GM21576 (cell line): ENCODE measurements around the gene GOLGA1.
"Not testable (repeated sequence)": the region's sequence is repeated elsewhere in the genome, so short reads cannot be mapped to it uniquely, and the experiment has no call there.

Experiments
- ATAC-seq: cut with Tn5 transposase; IDR thresholded peaks from one replicate; pipeline ENCODE4 v1.9.1; 2021; ENCODE audit warnings: mild to moderate bottlenecking, moderate library complexity; ENCODE audit not compliant: unreplicated experiment

Gene GOLGA1

DNA sequence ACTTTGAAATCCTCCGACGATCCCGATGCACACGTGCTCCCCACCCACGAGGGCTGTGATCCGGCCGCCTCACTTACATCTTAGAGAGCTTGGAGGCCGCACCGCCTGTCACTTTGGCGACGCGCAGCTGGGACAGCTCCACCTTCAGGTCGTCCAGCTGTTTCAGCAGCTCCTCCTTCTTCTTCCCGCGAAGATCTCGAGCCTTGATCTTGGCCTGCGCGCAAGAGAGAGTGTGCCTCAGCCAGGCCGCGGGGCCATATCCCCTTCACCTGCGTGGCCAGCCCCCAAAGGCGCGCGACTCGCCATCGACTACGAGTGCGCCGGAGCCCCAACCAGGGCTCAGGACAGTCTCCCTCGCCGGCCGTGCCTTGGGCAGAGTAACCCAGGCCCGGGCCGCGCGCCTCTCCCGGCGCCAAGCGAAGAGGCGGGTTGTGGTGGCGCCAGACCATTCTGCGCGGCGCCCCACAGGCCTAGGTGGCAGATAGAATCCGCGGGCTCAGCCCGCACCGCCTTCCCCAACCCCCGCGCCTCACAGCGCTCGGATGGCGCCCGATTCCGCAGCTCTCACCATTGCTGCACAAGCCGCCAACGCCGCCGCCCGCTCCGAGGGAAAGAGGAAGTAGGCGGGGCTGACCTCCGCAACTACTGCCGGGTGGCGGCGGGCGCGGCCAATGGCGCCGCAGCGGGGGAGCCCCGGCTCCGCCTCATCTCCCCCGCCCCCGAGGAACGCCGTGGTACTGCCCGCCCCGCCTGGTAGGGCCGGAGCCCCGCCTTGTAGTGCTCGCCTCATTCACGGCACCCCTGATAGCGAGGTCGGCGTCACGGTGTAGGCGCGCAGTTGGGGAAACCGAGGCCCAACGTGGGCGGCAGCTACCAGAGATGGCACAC lies 79.3 kb downstream of the GOLGA1 start, which contains the start of the genes ARPC5L and RPL35:
Gene ARPC5L, plus strand, starts transcription at position 789 of the 888 bp plus-strand sequence. CDS start 7,161 bp downstream, outside the sequence.
Gene RPL35, minus strand, starts transcription at position 616 of the 888 bp plus-strand sequence. Its CDS starts 45 bp downstream, at position 571.
- peak; percentile 83 for ATAC-seq

DNA sequence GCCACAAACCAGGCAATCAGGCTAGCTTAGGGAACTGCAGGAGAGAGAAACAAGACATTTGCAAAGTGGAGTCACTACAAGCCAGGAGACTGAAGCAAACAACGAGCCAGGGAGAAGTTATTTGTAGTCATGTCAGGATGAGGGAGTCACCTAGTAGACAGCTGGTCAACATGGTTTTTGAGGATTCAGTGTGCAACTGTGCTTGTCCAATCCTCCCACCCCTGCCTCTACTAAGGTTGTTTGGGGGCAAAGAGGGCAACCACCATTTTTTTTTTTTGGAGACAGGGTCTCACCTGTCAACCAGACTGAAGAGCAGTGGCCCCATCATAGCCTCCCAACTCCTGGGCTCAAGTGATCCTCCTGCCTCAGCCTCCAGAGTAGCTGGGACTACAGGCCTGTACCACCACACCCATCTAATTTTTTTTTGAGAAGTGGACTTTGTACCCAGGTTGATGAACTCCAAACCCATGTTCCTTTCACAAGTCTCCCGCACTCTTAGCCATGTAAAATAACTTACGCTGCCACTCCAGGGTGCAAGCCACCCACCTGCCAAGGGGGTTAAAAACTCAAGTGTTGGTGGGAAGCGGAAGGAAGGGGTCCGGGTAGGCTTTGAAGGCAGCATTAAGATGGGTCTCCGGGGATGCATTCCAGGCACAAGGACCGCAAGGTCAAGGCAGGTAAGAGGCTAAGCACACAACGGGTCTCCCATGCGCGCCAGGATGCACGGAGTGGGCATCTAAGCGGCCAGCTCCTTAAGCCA lies 80.1 kb downstream of the GOLGA1 start:
- ATAC-seq: no peak

DNA sequence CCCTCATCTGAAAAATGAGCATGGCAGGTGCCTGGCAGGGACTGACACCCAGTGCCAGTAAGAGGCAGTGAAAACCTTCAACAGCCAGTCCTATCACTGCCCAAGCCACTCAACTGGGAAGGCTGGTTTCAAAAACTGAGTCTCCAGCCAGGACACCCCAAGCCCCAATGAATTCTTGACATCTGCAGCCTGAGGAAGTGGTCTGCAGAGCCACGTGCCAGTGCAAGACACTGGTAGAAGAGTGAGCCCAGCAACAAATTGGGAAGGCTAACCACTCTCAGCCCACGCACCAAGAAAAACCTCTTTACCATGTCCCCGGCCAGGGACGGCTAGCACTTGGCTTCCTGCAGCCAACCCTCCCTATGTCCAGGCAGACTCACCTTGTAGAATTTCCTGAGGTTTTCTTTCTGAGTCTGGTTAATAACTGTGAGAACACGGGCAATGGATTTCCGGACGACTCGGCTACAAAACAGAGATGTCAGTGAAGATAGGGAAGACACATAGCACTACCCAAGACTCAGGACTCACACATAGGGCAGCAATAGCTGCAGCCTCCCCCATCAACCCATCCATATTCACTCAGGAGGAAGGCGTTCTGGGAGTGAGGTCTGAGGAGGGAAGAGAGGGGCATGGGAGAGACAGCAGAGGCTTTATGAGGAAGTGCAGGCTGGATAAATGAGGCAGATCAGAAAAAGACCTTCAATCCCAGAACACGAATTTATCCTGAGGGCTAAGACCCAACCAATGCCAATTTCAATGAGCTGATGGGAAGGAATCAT lies 80.9 kb downstream of the GOLGA1 start:
- ATAC-seq: no peak

DNA sequence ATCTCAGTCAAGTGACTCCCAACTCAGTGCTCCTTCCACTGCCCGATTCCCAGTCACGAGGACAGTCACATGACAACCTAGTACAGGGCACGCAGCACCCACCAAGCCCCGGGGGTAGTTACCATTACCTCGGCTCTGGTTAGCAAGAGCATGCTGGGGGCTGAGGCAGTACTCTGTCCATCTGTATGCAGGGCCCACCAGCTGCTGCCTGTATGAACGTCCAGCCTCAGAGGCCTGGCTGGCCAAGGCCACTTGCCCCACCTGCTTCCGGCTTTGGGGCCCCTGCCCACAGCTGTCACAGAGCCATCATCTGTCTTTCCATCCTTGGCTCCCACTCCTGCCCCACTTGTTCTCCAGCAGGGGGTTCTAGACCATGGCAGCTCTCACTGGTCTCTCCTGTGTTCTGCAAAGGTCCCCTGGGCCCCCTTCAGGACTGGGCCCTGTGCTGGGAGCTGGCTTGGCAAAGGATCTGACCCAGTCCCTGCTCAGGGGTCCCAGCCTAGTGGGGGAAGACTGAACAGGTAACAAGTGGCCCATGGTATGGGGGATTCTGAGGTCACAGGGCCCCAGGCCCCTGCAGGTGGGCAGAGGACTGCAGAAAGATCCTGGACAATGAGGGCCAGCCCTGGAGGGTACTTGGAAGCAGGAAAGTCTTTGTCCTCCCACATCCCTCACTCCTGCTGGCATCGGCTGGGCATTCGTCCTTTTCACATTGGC lies 82.4 kb downstream of the GOLGA1 start:
- ATAC-seq: no peak

DNA sequence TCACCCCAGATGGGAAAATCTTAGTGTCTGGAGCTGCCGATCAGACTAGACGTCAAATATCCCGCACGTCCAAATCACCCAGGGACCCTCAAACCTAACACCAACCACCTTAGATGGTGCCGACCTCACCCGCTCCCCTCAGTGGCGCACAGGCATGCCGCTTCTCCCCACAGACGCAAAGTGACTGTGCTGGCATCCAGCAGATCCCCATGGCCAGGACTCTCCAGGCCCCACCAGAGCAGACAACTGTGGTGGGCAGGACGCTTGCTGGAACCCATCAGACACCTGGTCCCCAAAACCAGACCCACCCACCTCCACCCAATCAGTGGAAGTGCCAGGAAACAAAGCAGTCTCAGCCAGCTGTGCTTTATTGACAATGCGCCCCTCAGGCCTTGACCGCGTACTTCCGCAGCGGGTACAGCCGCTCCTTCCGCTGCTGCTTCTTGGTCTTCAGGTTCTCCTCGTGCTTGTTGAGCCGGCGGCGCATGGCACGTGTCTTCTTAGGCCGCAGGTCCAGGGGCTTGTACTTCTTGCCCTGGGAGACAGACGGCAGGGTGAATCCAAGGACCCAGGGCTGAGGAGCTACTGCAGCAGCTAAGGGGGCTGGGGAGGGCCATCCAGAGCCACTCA lies 83.2 kb downstream of the GOLGA1 start:
- ATAC-seq: no peak

DNA sequence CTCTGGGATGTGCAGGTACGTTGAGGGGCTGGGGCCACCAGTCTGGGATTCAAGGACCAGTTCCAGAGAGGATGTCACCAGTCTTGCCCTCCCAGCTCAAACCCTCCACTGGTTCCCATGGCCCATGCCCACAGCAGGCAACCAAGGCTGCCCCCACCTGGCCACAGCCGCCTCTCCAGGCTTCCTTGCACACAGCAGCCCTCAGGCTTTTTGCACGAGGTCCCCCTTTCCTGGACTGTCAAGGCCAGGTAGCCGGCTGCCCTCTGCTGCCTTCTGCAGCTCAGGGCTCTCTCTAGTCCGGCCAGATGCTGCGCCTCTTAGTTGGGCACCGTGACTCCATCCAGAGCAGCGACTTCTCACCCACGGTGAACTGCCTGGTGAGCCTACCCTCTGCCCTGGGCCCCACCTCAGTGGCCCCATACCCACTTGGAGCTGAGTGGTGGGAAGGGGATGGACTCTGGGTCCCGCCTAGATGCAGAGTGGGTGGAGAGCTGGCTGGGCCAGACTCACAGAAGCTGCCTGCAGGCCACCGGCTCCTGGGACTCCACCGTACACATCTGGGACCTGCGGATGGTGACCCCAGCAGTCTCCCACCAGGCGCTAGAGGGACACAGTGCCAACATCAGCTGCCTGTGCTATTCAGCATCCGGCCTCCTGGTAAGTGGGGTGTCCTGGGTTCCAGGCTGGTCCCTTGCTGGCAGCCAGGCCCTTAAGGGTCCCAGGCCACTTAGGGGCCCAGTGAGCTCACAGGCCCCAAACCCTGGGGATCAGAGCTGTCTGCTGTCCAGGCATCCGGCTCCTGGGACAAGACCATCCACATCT lies 84.7 kb downstream of the GOLGA1 start:
- no peak for ATAC-seq

DNA sequence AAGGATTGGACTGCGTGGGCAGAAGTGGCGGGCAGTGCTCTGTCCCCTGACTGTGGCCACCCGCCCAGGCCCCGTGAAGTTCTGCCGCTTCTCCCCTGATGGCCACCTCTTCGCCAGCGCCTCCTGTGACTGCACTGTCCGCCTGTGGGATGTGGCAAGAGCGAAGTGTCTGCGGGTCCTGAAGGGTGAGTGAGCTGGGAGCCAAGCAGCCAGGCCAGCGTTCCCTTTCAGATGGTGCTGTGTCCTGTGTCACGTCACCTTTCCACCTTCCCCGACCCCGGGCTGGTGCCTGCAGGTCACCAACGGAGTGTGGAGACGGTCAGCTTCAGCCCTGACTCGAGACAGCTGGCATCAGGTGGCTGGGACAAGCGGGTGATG lies 85.3 kb downstream of the GOLGA1 start:
- ATAC-seq: no peak

DNA sequence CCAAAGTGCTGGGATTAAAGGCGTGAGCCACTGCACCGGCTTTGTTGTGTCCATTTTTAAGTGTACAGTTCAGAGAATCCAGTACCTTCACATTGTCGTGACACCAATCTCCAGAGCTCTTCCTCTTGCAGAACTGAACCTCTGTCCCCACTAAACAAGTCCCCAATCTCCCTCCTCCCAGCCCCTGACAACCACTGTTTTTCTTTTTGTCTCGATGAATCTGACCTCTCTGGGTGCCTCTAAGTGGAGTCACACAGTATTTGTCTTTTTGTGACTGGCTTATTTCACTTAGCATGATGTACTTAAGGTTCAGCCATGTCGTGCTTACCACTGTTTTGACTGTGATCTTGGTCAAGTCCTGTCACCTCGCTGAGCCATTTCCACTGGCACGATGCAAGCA lies 86.1 kb downstream of the GOLGA1 start:
- no peak for ATAC-seq

DNA sequence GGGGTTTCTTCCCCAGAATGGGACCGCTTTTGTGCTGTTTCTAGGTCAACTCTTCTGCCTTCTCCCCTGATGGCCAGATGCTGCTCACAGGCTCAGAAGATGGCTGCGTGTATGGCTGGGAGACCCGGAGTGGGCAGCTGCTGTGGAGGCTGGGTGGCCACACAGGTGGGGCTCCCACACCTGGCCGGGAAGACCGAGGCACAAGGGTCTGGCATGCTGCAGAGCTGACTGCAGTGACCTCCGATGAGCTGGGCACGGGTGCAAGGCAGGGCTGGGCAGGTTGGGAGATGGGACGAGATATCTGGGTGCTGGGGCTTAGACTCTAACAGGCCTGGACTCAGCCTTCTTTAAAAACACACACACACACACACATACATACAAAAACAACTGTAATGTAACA lies 86.7 kb downstream of the GOLGA1 start:
- ATAC-seq: no peak

DNA sequence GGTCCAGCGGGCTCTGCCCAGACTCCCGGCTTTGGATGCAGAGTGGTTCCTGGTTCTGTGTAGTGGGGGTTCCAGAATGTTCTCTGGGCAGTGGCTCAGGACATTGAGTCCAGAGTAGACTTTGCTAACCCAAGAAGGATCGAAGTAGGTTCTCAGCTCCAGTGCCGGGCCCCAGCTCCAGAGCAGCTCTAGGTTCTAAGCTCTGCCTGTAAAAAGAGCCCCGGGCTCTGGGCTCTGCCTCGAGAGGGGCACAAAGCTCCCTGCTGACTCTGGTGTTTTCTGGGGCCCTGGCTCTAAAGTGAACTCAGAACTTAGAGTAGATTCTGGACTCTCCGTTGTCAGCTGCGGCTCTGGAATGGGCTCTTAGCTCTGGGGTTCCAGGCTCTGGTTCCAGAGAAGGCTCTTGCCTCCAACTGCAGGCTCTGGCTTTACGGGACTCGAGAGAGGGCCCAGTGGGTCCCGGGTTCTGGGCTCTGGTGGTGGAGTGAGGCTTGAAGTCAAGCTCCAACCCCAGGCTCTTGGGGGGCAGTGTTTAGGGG lies 87.2 kb downstream of the GOLGA1 start:
- no peak for ATAC-seq

DNA sequence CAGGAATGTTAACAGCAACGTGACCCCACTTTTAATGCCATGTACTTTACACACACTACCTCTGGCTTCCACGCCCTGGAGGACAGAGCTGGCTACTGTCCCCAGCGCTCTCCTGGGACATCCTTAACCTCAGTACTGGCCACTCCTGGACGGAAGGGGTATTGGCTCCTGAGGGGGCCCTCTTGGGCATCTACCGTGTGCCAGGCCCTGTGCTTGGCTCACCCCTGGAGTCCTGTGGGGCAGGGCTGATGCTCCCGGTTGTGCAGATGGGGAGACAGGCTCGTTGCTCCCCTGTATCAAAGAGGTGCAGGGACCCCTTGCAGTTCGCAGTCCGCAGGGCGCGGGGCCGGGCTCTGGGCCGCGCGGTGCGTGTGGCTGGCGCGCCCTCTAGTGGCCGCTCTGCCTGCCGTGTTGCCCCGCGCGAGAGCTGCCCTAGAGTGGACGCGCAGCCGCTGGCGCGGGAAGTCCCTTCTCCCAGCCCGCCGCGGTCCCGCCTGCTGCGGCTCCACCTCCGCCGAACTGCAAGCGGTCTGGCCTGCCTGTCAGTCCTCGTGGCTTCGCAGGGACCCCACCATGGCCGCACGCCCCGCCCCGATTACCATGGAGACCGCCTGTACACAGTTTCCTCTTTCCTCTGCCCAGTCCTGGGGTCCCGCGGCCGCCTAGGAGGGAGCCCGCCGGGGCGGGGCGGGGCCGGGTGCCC lies 87.9 kb downstream of the GOLGA1 start, which contains the start of gene WDR38:
Gene WDR38, plus strand, starts transcription at position 632 of the 703 bp plus-strand sequence. CDS start 72 bp downstream, outside the sequence.
- ATAC-seq: peak; percentile 61

DNA sequence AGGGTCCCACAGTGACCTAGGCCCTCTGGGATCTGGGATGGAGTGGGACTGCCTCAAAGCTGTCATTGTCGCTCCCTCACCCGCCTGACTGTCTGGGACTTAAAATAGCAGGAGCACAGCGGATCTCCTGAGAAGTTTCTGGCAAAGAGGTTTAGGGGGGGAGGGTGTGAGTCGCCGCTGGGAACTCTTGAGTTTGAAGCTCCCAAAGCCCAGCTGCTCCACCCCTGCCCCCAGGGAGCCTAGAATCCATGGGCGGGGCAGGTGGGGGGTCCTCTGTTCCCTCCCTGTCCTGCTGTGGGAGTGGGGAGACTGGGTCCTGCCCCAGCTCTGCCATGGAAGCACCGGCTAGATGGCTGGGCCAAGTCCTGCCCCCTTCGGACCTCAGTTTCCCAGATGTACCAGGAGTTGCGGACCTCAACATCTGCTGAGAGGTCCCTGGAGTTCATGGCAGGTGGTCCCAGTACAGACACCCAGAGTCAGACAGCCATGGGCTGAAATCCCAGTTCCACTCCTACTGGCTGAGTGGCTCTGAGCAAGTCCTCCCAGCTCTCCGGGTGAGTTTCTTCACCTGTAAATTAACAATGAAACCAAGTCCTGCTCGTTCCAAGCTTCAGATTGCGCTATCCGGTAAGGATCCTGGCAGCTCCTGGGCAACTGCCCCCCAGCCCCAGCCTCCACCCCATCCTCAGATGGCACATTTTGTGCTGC lies 88.6 kb downstream of the GOLGA1 start:
- no peak for ATAC-seq

DNA sequence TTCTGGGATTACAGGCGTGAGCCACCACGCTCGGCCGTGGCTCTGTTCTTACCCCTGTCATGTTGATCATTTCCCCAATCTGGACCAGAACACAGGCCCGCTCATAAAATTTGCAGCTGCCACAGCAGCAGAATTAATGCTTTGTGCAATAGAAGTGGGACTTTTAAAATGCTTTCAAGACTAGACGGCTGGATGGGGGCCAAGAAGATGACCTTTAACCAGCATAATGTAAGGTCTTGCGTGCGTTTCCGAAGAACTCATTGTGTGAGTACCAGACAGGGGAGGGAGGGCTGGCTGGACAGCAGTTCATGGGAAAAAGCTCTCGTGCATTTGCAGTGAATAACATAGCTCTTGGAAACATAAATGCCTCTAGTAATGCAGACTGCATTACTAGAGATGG lies 91.1 kb downstream of the GOLGA1 start:
- ATAC-seq: no peak

DNA sequence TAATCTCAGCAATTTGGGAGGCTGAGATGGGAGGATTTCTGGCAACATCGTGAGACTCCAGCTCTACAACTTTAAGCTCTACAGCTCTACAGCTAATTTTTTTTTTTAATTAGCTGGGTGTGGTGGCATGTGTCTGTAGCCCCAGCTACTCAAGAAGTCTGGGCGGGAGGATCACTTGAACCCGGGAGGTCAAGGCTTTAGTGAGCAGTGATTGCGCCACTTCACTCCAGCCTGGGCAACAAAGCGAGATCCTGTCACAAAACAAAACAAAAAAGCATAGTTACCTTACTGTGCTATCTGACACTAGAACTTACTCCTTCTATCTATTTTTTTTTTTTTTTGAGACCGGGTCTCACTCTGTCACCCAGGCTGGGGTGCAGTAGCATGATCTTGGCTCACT lies 93.9 kb downstream of the GOLGA1 start:
- no peak for ATAC-seq

DNA sequence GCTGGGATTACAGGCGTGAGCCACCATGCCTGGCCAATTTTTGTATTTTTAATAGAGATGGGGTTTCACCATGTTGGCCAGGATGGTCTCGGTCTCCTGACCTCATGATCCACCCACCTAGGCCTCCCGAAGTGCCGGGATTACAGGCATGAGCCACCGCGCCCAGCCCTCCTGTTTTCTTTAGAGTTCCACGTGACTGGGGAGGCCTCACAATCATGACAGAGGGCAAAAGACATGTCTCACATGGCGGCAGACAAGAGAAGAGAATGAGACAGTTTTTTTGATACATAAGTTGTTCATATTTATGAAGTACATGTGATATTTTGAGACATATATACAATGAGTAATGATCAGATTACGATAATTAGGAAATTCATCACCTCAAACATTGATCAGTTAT lies 94.4 kb downstream of the GOLGA1 start:
- not testable (repeated sequence) for ATAC-seq

DNA sequence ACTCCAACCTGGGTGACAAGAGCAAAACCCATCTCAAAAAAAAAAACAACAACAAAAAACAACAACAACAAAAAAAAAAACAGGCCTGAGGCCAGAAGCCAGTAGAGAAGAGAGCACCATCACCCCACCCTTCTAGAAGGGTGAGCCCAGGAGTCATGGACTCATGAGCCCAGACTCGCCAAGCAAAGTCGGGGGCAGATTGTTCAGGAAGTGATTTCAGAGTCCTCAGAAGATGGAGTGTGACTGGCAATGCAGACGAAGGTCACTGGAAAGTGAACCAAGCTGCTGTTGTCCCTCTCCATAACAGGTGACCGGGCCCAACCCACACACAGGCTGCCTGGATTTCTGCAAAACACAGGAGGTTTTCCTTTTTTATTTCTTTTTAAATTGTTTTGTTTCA lies 96.6 kb downstream of the GOLGA1 start:
- ATAC-seq: no peak

DNA sequence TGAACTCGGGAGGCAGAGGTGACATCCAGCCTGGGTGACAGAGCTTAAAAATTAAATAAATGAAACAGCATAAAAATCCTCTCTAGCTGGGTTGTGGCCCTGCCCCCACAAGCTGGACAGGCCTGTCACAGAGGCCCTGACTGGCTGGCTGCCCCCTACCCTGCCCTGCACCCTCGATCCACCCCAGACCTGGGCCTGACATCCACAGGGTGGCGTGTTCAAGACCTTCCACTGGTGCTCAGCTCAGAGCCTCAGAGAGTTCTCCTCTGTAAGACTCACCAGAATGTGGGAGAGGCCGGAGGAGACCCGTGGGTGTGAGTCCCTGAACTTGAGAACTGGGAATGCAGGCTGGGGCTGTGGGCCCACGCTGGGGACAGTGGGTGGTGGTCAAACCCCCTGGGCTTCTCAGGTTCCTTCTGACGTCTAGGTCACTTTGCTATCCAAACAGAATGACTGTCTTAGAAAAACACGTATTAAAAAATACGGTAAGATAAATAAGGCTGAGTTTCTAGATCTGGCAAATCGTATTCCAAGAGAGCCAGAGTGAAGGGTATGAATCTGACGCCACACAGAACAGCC lies 97.3 kb downstream of the GOLGA1 start:
- ATAC-seq: no peak
